Upper lobe of right lung (tissue), 1 donor: ENCODE measurements around the gene C14orf93. TPM values are rescaled to one million over a fixed set of nuclear protein-coding genes. Genes with fewer than 3 reads are reported as not detected.

ENCODE experiments used
- ATAC-seq: fragments of 200-7000 bp; cut with Tn5 transposase; one replicate; pipeline ENCODE4 v1.9.1; 2020; ENCODE audit warnings: mild to moderate bottlenecking, moderate library complexity
- DNase-seq: peaks from one replicate; pipeline ENCODE4 v3.0.0-alpha.2; 2020
- H3K27ac ChIP-seq: fragments of 200-600 bp; one replicate; pipeline ENCODE4 v1.8.0; 2022
- H3K27me3 ChIP-seq: fragments of 200-600 bp; one replicate; pipeline ENCODE4 v1.8.0; 2022; ENCODE audit warnings: mild to moderate bottlenecking
- H3K36me3 ChIP-seq: fragments of 200-600 bp; one replicate; pipeline ENCODE4 v1.8.0; 2022
- H3K4me1 ChIP-seq: fragments of 200-600 bp; one replicate; pipeline ENCODE4 v1.8.0; 2022
- H3K4me3 ChIP-seq: fragments of 200-600 bp; one replicate; pipeline ENCODE4 v1.8.0; 2022; ENCODE audit warnings: mild to moderate bottlenecking
- H3K9me3 ChIP-seq: fragments of 200-600 bp; one replicate; pipeline ENCODE4 v1.8.0; 2022
- intact Hi-C: fragments of 100-400 bp; cut with DNase I; formaldehyde crosslinking; loops from one replicate; pipeline ENCODE4 v1.11.0; 2022
- total RNA-seq: library from RNA; stranded (reverse); fragmentation: NEBNext Ultra II Directional; extraction: Animal tissue kit (Norgen Biotek cat#: 25700); gene quantifications from one replicate; pipeline ENCODE4 v1.2.1, GENCODE V29; 2021
- TF ChIP-seq, protein P1 (sequence below): fragments of 200-600 bp; IDR thresholded peaks from one replicate; pipeline ENCODE4 v1.8.0; 2022; ENCODE audit warnings: antibody characterized with exemption
- donor health status: DM: no; HTN: yes; CAD: no; lungs with severe emphysema.

The C14orf93 gene
- total RNA-seq, 1 donor from 2014 or later, result 8.4 TPM

DNA sequence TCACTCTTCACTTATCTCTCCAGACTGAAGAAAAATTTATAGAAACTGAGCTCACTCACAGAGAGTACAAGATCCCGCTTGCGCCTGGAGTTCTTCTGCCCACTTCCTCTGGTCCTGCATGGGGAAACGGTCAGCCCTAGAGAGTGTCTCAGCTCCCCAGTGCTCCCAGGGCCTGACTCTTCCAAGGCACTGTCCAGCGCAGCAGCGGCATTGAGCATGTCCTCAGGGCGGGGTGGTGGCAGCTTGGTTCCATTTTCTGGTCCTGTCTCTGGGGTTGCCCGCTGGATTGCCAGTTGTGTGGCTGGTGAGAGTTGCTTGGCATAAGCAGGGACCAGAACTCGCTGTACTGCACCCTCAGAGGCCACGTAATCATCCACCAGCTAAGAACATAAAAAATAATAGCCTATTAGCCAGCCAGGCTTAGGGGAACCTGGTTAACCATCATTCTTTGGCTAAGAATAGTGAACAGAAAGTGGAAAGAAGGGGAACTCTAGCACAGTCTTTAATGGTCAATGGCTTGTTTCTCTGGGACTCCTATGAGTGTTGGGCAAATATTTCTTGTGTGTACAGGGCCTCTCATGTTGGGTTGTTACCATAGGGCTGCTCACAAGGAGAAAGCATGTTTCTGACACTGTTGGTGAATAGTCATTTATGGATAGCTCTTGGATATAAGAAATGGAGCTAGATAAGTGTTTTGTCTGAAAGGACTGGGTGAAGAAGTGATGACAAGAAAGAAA, 13.9 kb downstream of the C14orf93 start:
- no peaks in the 10 kb centered on the region for H3K9me3 ChIP-seq
- H3K27ac ChIP-seq, result no peak overlapping the region
- TF ChIP-seq, protein P1, sequence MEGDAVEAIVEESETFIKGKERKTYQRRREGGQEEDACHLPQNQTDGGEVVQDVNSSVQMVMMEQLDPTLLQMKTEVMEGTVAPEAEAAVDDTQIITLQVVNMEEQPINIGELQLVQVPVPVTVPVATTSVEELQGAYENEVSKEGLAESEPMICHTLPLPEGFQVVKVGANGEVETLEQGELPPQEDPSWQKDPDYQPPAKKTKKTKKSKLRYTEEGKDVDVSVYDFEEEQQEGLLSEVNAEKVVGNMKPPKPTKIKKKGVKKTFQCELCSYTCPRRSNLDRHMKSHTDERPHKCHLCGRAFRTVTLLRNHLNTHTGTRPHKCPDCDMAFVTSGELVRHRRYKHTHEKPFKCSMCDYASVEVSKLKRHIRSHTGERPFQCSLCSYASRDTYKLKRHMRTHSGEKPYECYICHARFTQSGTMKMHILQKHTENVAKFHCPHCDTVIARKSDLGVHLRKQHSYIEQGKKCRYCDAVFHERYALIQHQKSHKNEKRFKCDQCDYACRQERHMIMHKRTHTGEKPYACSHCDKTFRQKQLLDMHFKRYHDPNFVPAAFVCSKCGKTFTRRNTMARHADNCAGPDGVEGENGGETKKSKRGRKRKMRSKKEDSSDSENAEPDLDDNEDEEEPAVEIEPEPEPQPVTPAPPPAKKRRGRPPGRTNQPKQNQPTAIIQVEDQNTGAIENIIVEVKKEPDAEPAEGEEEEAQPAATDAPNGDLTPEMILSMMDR, result no peak
- H3K4me1 ChIP-seq, result peaks cover 3% of the 10 kb centered on the region
- DNase-seq, result no peak
- no peaks in the 10 kb centered on the region for H3K36me3 ChIP-seq
- no peaks in the 10 kb centered on the region for H3K27me3 ChIP-seq
- ATAC-seq, result peak; percentile 68
- no peak overlapping the region for H3K4me3 ChIP-seq
- intact Hi-C loops, result no loop called here

GRCh38 chr14:22994762-22995275, 15.1 kb downstream of the C14orf93 start:
- peaks cover 3% of the 10 kb centered on the region for H3K4me1 ChIP-seq
- intact Hi-C loops, result no loop called here
- ATAC-seq, result peak; percentile 80
- no peaks in the 10 kb centered on the region for H3K36me3 ChIP-seq
- H3K27me3 ChIP-seq, result no peaks in the 10 kb centered on the region
- DNase-seq, result peak; percentile 72
- H3K27ac ChIP-seq, result no peak overlapping the region
- TF ChIP-seq, protein P1, result peak; percentile 56
- no peaks in the 10 kb centered on the region for H3K9me3 ChIP-seq
- H3K4me3 ChIP-seq, result no peak overlapping the region

DNA sequence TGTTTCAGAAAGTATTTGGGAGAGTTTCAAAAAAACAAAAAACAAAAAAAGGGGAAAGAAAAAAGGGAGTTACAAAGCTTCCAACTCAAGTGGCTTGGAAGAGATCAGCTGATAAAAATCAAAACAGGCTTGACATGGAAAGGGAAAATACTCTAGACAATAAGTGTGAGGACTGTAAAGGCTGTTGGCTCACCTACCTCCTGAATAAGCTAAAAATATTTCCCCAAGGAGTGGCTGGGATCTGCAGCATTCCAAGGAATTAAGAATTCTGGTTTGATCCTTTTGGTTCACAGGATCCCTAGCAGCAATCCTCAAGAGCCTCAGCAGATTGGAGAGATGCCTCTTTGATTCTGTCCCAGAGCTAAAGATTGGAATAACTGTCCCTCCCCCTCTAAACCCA, 16.4 kb downstream of the C14orf93 start:
- Histone ChIP-seq H3K9me3 (no peaks in the 10 kb centered on the region), H3K4me1 (peaks cover 3% of the 10 kb centered on the region), H3K36me3 (peaks cover 5% of the 10 kb centered on the region), H3K27ac (no peak overlapping the region), H3K4me3 (no peak overlapping the region), H3K27me3 (no peaks in the 10 kb centered on the region)
- TF ChIP-seq, protein P1, result no peak
- ATAC-seq (no peak), DNase-seq (no peak)
- intact Hi-C loops, result no loop called here

DNA sequence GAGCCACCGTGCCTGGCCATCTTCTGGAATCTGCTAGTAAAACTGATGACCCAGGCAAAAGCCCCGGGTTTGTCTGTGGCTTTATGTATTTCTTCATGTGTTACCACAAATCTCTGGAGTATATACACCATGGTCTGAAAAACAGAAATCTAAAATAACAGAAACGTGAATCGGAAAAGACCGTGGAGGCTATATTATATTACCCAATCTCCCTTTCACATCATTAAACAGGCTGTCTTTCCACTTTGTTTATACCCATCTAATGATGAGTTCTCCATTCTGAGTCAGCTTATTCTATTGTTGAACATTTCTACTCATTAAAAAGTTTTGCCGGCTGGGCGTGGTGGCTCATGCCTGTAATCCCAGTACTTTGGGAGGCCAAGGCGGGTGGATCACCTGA, 18.1 kb downstream of the C14orf93 start:
- H3K4me3 ChIP-seq, result no peak overlapping the region
- H3K27ac ChIP-seq, result no peak overlapping the region
- DNase-seq, result no peak
- H3K4me1 ChIP-seq, result peaks cover 3% of the 10 kb centered on the region
- H3K36me3 ChIP-seq, result peaks cover 5% of the 10 kb centered on the region
- no peaks in the 10 kb centered on the region for H3K9me3 ChIP-seq
- intact Hi-C loops, result no loop called here
- no peak for ATAC-seq
- no peaks in the 10 kb centered on the region for H3K27me3 ChIP-seq
- TF ChIP-seq, protein P1, result no peak

DNA sequence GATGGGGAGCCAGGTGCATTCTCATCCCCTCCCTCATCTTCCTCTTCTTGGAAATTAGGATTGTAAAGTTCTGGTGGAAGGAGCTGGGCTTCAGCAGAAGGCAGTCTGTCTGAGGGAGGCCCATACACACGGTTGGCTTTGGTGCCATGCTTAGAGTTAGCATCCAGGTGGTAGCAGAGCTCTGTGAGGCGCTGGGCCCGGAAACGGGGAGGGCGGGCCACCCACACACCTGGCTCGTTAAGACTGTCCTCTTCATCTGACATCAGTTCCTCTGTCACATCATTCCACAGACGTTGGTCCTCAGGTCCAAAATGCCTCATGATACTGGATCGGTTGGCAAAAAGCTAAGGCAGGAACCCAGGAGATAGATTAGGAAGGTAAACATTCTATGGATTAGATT, 22.7 kb downstream of the C14orf93 start:
- TF ChIP-seq, protein P1, result no peak
- Histone ChIP-seq H3K36me3 (peaks cover 5% of the 10 kb centered on the region), H3K27ac (no peak overlapping the region), H3K4me3 (no peak overlapping the region), H3K9me3 (no peaks in the 10 kb centered on the region), H3K4me1 (no peaks in the 10 kb centered on the region), H3K27me3 (no peaks in the 10 kb centered on the region)
- ATAC-seq (no peak), DNase-seq (peak; percentile 43)
- intact Hi-C loops, result loop anchor here (5.0 kb wide), 1 partner anchor 70 kb away; the partner anchor contains the start of gene CDH24
